Gastrocnemius medialis (tissue), 4 donors: ENCODE results near the gene NOS1AP.

Experiments
- CTCF ChIP-seq, 5 experiments: fragments of 450-650 bp in 3 of 5; fragments of 200-600 bp in 2 of 5; sonication (generic) in 2 of 5; IDR thresholded peaks in 4 of 5; conservative IDR thresholded peaks in 1 of 5; 1 replicate in 4 of 5; 2 replicates in 1 of 5; pipeline ENCODE4 v1.5.1; 2016 to 2019; ENCODE audit warnings: antibody characterized with exemption in 5 of 5, mild to moderate bottlenecking in 3 of 5, moderate library complexity in 3 of 5
- POLR2A ChIP-seq, 2 donors: fragments of 450-650 bp; IDR thresholded peaks; one replicate each; pipeline ENCODE4 v1.6.1; 2017; ENCODE audit warnings: antibody characterized with exemption in 2 of 2, mild to moderate bottlenecking in 2 of 2, moderate library complexity in 2 of 2

DNA sequence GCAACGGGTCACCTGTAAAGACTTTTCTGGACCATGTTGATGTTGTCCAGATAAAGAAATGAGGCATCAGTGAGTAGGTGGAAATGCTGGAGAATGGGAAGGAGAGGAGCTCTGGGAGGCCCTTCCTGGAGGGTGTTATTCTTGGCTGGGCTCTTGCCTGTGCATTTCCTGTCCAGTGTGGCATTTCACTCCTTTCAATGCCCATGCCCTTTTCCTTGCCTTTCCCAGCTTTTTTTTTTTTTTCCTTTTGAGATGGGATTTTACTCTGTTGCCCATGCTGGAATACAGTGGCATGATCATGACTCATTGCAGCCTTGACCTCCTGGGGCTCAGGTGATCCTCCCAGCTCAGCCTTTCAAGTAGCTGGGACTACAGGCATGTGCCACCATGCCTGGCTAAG is 11.8 kb downstream of the NOS1AP start:
- TF ChIP-seq CTCF (IDR thresholded peaks at IDR 0.05 in 4 of 5, conservative IDR thresholded peaks at IDR 0.05 in 1 of 5), result no peak
- no peak for TF ChIP-seq POLR2A (IDR thresholded peaks at IDR 0.05)
